ENCODE data around the gene PLAGL1. TPM values are rescaled to one million over a fixed set of nuclear protein-coding genes. Genes with fewer than 3 reads are reported as not detected.
A peak's percentile ranks its signal among the peaks of the same experiment; 100 is the strongest.

The PLAGL1 gene
- 10 to 100 TPM in 1 of 4 donors, 1 to 10 TPM in 3; 6.6 to 10.5 (median 7.4) TPM for total RNA-seq

- H3K27me3 ChIP-seq, result no peaks in the 10 kb centered on the region
- peak; percentile 52 to 63 for DNase-seq
- no peaks in the 10 kb centered on the region for H3K4me1 ChIP-seq
- no peak for TF ChIP-seq CTCF (IDR thresholded peaks at IDR 0.05)
- peak in 1 of 2 donors; percentile 82 for TF ChIP-seq POLR2A (IDR thresholded peaks at IDR 0.05)
- peak within 1 kb of the TSS in 2 of 3 donors; percentile 19 to 49 for H3K4me3 ChIP-seq (replicated peaks in 1 of 3)
- WGBS, 2 donors, result 58 to 74% methylated on average over 40 to 65 of the region's 75 CpGs
- peak within 1 kb of the TSS in 2 of 3 donors; percentile 3 to 25 for H3K27ac ChIP-seq
- intact Hi-C loops (cut with DNase I), result no loop called here
- H3K36me3 ChIP-seq, result no peaks in the 10 kb centered on the region
- H3K9me3 ChIP-seq, result no peaks in the 10 kb centered on the region
Observed at GRCh38 chr6:144008120-144008811, at the start of gene PLAGL1. Gene PLAGL1, minus strand, starts transcription at chr6:144008259. Its CDS starts 60,123 bp downstream, at chr6:143948136.

- WGBS, 2 donors, result 77 to 89% methylated on average over 6 of the region's 6 CpGs
Observed at GRCh38 chr6:144055121-144055931, 47.3 kb upstream of the PLAGL1 start.

GRCh38 chr6:144053601-144054000, 45.5 kb upstream of the PLAGL1 start:
- no peaks in the 10 kb centered on the region for H3K27me3 ChIP-seq
- H3K36me3 ChIP-seq, result no peaks in the 10 kb centered on the region
- no peaks in the 10 kb centered on the region for H3K9me3 ChIP-seq
- no peak overlapping the region for H3K27ac ChIP-seq
- TF ChIP-seq POLR2A (IDR thresholded peaks at IDR 0.05), result no peak
- no peak for TF ChIP-seq CTCF (IDR thresholded peaks at IDR 0.05)
- WGBS, 2 donors, result 79 to 80% methylated on average over 3 of the region's 3 CpGs
- intact Hi-C loops (cut with DNase I), result no loop called here
- DNase-seq, result no peak
- no peak overlapping the region for H3K4me3 ChIP-seq (replicated peaks in 1 of 3)
- H3K4me1 ChIP-seq, result no peaks in the 10 kb centered on the region

More at GRCh38 chr6:144055121-144055931, 47.3 kb upstream of the PLAGL1 start:
- Histone ChIP-seq H3K4me1 (no peaks in the 10 kb centered on the region), H3K36me3 (no peaks in the 10 kb centered on the region), H3K9me3 (no peaks in the 10 kb centered on the region), H3K27ac (no peak overlapping the region), H3K4me3 (replicated peaks in 1 of 3) (no peak overlapping the region), H3K27me3 (no peaks in the 10 kb centered on the region)
- intact Hi-C loops (cut with DNase I), result no loop called here
- no peak for DNase-seq
- no peak for TF ChIP-seq CTCF (IDR thresholded peaks at IDR 0.05)
- TF ChIP-seq POLR2A (IDR thresholded peaks at IDR 0.05), result no peak

GRCh38 chr6:144052488-144052887, 44.4 kb upstream of the PLAGL1 start:
- intact Hi-C loops (cut with DNase I), result no loop called here
- TF ChIP-seq CTCF (IDR thresholded peaks at IDR 0.05), result no peak
- TF ChIP-seq POLR2A (IDR thresholded peaks at IDR 0.05), result no peak
- DNase-seq, result no peak
- Histone ChIP-seq H3K9me3 (no peaks in the 10 kb centered on the region), H3K4me3 (replicated peaks in 1 of 3) (no peak overlapping the region), H3K36me3 (no peaks in the 10 kb centered on the region), H3K4me1 (no peaks in the 10 kb centered on the region), H3K27me3 (no peaks in the 10 kb centered on the region), H3K27ac (no peak overlapping the region)

- H3K4me1 ChIP-seq, result no peaks in the 10 kb centered on the region
- H3K4me3 ChIP-seq (replicated peaks in 1 of 3), result no peak overlapping the region
- H3K36me3 ChIP-seq, result no peaks in the 10 kb centered on the region
- no peak for DNase-seq
- no peaks in the 10 kb centered on the region for H3K27me3 ChIP-seq
- no peak overlapping the region for H3K27ac ChIP-seq
- intact Hi-C loops (cut with DNase I), result no loop called here
- TF ChIP-seq CTCF (IDR thresholded peaks at IDR 0.05) (no peak), POLR2A (IDR thresholded peaks at IDR 0.05) (no peak)
- 70 to 71% methylated on average over 1 of the region's 1 CpG for WGBS, 2 donors
- H3K9me3 ChIP-seq, result no peaks in the 10 kb centered on the region
Observed at GRCh38 chr6:144049386-144049785, 41.3 kb upstream of the PLAGL1 start.
